Activated T-helper 2 cell treated with anti-CD3 and anti-CD28 coated beads, Interferon-gamma antibody, Interleukin-2, Interleukin-4, amounts not matched to agents 10 μg/mL and 5 μg/mL and 100 μg/mL, durations not matched to agents 14 hours and 24 hours and 36 hours (primary cell): ENCODE data around the gene ABLIM2. TPM values are rescaled to one million over a fixed set of nuclear protein-coding genes. Genes with fewer than 3 reads are reported as not detected.

Experiments
- DNase-seq: peaks from one replicate; pipeline ENCODE4 v3.0.0; 2021; ENCODE audit warnings: low spot score
- H3K27ac Mint-ChIP-seq: one replicate; pipeline ENCODE4 v1.8.0; 2021; ENCODE audit warnings: mixed read lengths
- H3K27me3 Mint-ChIP-seq: one replicate; pipeline ENCODE4 v1.8.0; 2021; ENCODE audit warnings: low read depth, mixed read lengths
- H3K36me3 Mint-ChIP-seq: one replicate; pipeline ENCODE4 v1.8.0; 2021; ENCODE audit warnings: low read depth, mixed read lengths
- H3K4me1 Mint-ChIP-seq: one replicate; pipeline ENCODE4 v1.8.0; 2021; ENCODE audit warnings: low read depth, mixed read lengths
- H3K4me3 Mint-ChIP-seq: one replicate; pipeline ENCODE4 v1.8.0; 2021; ENCODE audit warnings: low read depth, mild to moderate bottlenecking, moderate library complexity, mixed read lengths
- H3K9me3 Mint-ChIP-seq: one replicate; pipeline ENCODE4 v1.8.0; 2021; ENCODE audit warnings: mixed read lengths
- intact Hi-C: fragments of 100-400 bp; cut with micrococcal nuclease; formaldehyde crosslinking; loops from one replicate; pipeline ENCODE4 v1.15.1; 2023
- total RNA-seq: library from RNA; stranded (reverse); gene quantifications from 2 replicates; pipeline ENCODE4 v1.2.3, GENCODE V29; 2022

Gene ABLIM2
- total RNA-seq, 1 donor from 2014 or later: 0.32 TPM

GRCh38 chr4:8000721-8001491 is 157.7 kb downstream of the ABLIM2 start:
- Mint-ChIP-seq H3K4me1 (no peaks in the 10 kb centered on the region), H3K9me3 (no peaks in the 10 kb centered on the region), H3K36me3 (no peaks in the 10 kb centered on the region), H3K27me3 (no peaks in the 10 kb centered on the region), H3K27ac (no peak overlapping the region), H3K4me3 (no peak overlapping the region)
- DNase-seq: no peak
- intact Hi-C loops: no loop called here

DNA sequence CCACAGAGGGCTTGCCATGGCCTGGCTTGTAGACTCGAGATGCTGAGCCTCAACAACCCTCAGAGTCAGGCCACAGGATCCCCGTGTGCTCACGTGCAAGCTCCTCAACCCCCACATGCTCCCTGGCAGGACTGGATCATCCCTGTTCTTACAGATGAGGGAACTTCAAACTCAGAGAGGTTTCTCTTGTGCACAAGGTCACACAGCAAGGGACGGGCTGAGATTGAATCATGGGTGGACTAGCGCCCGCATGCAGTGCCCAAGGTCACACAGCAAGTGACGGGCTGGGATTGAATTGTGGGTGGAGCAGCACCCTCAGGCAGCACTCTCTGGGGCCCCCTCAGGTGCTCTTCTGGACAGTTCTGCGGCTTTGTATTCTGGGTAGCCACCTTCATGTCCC is 158.4 kb downstream of the ABLIM2 start:
- H3K9me3 Mint-ChIP-seq: no peaks in the 10 kb centered on the region
- no peak for DNase-seq
- no peaks in the 10 kb centered on the region for H3K36me3 Mint-ChIP-seq

GRCh38 chr4:7999695-8000094 is 158.9 kb downstream of the ABLIM2 start:
- Mint-ChIP-seq H3K4me3 (no peak overlapping the region), H3K27ac (no peak overlapping the region), H3K9me3 (no peaks in the 10 kb centered on the region), H3K27me3 (no peaks in the 10 kb centered on the region), H3K36me3 (no peaks in the 10 kb centered on the region), H3K4me1 (no peaks in the 10 kb centered on the region)
- no peak for DNase-seq
- intact Hi-C loops: no loop called here

More for the DNA sequence above, 158.4 kb downstream of the ABLIM2 start:
- Mint-ChIP-seq H3K27ac (no peak overlapping the region), H3K4me1 (no peaks in the 10 kb centered on the region), H3K4me3 (no peak overlapping the region), H3K27me3 (no peaks in the 10 kb centered on the region)
- intact Hi-C loops: no loop called here

DNA sequence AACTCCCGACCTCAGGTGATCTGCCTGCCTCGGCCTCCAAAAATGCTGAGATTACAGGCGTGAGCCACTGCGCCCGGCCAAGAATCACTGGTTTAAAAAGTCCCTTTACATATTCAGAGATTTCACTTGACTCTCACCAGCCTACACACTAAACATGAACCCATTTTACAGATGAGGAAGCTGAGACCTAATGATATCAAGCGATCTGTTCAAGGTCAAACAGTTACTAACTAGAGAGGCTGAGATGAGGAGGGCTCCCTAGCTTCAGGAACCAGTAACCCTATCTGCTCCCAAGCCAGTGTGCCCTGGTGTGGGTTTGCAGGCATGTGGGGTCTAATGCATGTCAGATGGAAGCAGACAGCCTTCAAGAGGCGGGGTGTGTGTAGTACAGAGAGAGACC is 159.3 kb downstream of the ABLIM2 start:
- H3K4me1 Mint-ChIP-seq: no peaks in the 10 kb centered on the region
- intact Hi-C loops: no loop called here
- no peak overlapping the region for H3K27ac Mint-ChIP-seq
- H3K4me3 Mint-ChIP-seq: no peak overlapping the region
- H3K36me3 Mint-ChIP-seq: no peaks in the 10 kb centered on the region
- no peaks in the 10 kb centered on the region for H3K9me3 Mint-ChIP-seq
- no peak for DNase-seq
- H3K27me3 Mint-ChIP-seq: no peaks in the 10 kb centered on the region

- no peaks in the 10 kb centered on the region for H3K4me1 Mint-ChIP-seq
- H3K4me3 Mint-ChIP-seq: no peak overlapping the region
- intact Hi-C loops: no loop called here
- H3K27ac Mint-ChIP-seq: no peak overlapping the region
- no peaks in the 10 kb centered on the region for H3K27me3 Mint-ChIP-seq
- H3K9me3 Mint-ChIP-seq: no peaks in the 10 kb centered on the region
- DNase-seq: no peak
- H3K36me3 Mint-ChIP-seq: no peaks in the 10 kb centered on the region
Observed at GRCh38 chr4:7998447-7998846, 160.2 kb downstream of the ABLIM2 start.

DNA sequence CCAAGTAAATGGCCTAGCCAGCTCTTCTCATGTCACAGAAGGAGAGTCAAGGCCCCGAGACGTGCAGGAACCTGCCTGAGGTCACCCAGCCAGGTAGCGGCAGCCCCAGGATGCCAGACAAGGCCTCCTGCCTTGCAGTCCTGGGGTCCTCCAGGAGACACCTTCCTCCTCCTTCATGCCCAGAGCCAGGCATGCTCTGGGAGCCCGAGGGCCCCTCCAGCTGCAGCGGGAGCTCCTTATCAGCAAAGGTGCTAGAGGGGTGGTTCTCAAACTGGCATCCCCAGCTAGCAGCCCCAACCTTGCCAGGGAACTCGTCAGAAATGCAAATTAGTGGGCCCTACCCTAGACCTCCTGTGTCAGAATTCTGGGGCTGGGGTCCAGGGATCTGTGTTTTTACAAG is 162.7 kb downstream of the ABLIM2 start:
- intact Hi-C loops: no loop called here
- H3K27me3 Mint-ChIP-seq: no peaks in the 10 kb centered on the region
- H3K4me1 Mint-ChIP-seq: no peaks in the 10 kb centered on the region
- DNase-seq: no peak
- no peaks in the 10 kb centered on the region for H3K9me3 Mint-ChIP-seq
- no peaks in the 10 kb centered on the region for H3K36me3 Mint-ChIP-seq
- no peak overlapping the region for H3K4me3 Mint-ChIP-seq
- H3K27ac Mint-ChIP-seq: no peak overlapping the region

DNA sequence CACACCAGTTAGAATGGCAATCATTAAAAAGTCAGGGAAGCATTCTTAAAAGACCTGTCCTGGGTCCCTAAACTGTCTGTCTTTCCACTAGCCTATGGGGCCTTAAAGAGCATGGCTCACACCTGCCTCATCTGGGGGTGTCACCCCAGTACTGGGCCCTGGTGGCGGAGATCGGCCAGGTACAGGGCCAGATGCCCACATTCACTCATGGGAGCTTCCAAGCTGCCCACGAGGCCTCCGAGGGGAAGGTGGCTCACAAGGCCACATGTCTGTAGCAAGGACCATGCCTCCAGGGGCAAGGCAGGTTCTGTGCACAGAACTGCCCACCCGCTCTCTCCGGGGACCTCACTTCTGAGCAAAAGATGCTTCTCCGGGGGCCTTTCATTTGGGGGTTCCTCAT is 163.5 kb downstream of the ABLIM2 start:
- no peak overlapping the region for H3K4me3 Mint-ChIP-seq
- intact Hi-C loops: no loop called here
- H3K36me3 Mint-ChIP-seq: no peaks in the 10 kb centered on the region
- no peaks in the 10 kb centered on the region for H3K4me1 Mint-ChIP-seq
- no peaks in the 10 kb centered on the region for H3K27me3 Mint-ChIP-seq
- no peak for DNase-seq
- no peaks in the 10 kb centered on the region for H3K9me3 Mint-ChIP-seq
- H3K27ac Mint-ChIP-seq: no peak overlapping the region

DNA sequence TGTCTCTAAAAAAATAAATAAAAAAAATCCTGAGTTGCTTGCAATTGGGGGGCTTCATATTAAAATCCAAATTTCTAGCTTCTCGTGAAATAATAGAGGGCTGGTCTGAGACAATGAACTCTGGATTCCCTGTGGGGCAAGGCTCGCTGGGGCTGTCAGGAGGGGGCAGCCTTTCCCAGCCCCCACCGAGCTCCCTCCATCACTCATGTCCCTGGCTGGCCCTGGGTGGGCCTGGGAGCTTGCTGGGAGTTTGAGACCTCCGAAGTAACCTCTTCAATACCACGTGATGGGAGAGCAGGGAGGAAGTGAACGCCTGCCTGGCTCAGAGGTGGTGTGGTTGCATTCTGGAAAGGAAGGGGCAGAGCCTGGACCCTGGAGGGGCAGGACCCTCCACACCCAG is 164.9 kb downstream of the ABLIM2 start:
- no peak for DNase-seq
- H3K36me3 Mint-ChIP-seq: no peaks in the 10 kb centered on the region
- no peaks in the 10 kb centered on the region for H3K27me3 Mint-ChIP-seq
- no peak overlapping the region for H3K27ac Mint-ChIP-seq
- no peaks in the 10 kb centered on the region for H3K9me3 Mint-ChIP-seq
- no peak overlapping the region for H3K4me3 Mint-ChIP-seq
- no peaks in the 10 kb centered on the region for H3K4me1 Mint-ChIP-seq
- intact Hi-C loops: no loop called here

DNA sequence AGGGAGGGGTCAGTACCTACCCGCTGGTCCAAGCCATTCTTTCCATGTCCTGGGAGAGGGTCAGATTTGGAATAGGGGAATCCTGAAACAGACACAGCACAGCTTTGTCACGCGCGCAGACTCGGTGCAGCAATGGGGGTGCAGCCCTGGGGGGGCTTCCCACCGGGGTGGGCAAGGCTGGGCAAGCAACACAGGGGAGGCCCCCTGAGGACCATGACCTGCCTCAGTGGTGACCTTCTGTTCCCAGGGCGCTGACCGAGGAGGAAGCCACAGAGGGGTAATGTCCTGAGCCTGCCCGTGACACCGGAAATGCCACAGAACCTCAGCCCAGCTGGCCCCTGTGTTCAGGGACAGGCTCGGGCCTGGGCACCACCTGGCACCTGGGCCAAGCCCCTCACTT is 165.8 kb downstream of the ABLIM2 start:
- no peaks in the 10 kb centered on the region for H3K9me3 Mint-ChIP-seq
- no peak for DNase-seq
- no peak overlapping the region for H3K27ac Mint-ChIP-seq
- H3K4me1 Mint-ChIP-seq: no peaks in the 10 kb centered on the region
- intact Hi-C loops: no loop called here
- no peaks in the 10 kb centered on the region for H3K27me3 Mint-ChIP-seq
- H3K36me3 Mint-ChIP-seq: no peaks in the 10 kb centered on the region
- no peak overlapping the region for H3K4me3 Mint-ChIP-seq

DNA sequence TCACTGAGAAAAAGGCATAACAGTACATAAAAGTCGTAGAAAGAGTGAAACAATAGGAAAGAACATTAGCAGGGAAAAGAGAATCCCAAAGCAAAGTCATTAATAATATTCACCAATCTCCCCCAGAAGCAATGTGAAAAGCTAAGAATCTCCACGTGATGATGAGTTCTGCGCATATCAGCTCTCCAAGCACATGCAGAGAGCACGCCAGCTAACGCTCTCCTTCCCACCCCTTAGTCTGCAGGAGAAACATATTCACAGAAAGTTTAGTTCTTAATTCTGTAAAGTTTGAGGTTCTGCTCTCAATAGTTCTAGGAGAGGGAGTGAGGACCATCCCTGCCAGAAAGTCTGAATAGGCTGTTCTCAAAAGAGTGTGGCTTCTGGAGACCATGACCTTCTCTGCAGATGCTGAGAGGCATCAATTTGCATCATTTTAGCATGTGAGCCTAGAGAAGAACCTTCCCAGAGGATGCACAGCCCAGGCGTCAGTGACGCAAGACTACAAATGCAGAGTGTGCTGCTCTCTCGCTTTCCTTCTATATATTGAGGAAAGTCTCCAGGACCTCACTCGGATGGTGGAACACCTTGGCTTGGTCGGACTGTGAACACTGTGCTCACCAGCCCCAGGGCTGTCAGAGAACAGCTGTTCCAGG is 167.7 kb downstream of the ABLIM2 start:
- no peaks in the 10 kb centered on the region for H3K36me3 Mint-ChIP-seq
- no peaks in the 10 kb centered on the region for H3K27me3 Mint-ChIP-seq
- H3K27ac Mint-ChIP-seq: no peak overlapping the region
- intact Hi-C loops: no loop called here
- H3K9me3 Mint-ChIP-seq: no peaks in the 10 kb centered on the region
- H3K4me1 Mint-ChIP-seq: peaks cover 3% of the 10 kb centered on the region
- DNase-seq: no peak
- H3K4me3 Mint-ChIP-seq: no peak overlapping the region

- Mint-ChIP-seq H3K27me3 (no peaks in the 10 kb centered on the region), H3K9me3 (no peaks in the 10 kb centered on the region), H3K4me1 (peaks cover 6% of the 10 kb centered on the region), H3K4me3 (no peak overlapping the region), H3K27ac (no peak overlapping the region), H3K36me3 (no peaks in the 10 kb centered on the region)
- DNase-seq: no peak
- intact Hi-C loops: no loop called here
Observed at GRCh38 chr4:7989654-7990053, 169.0 kb downstream of the ABLIM2 start.

- Mint-ChIP-seq H3K27me3 (no peaks in the 10 kb centered on the region), H3K4me1 (peaks cover 6% of the 10 kb centered on the region), H3K36me3 (no peaks in the 10 kb centered on the region), H3K9me3 (no peaks in the 10 kb centered on the region), H3K27ac (no peak overlapping the region), H3K4me3 (no peak overlapping the region)
- no peak for DNase-seq
- intact Hi-C loops: no loop called here
Observed at GRCh38 chr4:7988437-7988836, 170.2 kb downstream of the ABLIM2 start.

GRCh38 chr4:7987148-7987989 is 171.2 kb downstream of the ABLIM2 start:
- Mint-ChIP-seq H3K4me1 (peaks cover 6% of the 10 kb centered on the region), H3K36me3 (no peaks in the 10 kb centered on the region), H3K27ac (no peak overlapping the region), H3K4me3 (no peak overlapping the region), H3K27me3 (no peaks in the 10 kb centered on the region), H3K9me3 (no peaks in the 10 kb centered on the region)
- DNase-seq: peak; percentile 62
- intact Hi-C loops: loop anchor here (1.0 to 2.0 kb wide), 2 partner anchors 15 to 183 kb away; no protein-coding TSS in a partner anchor
